ENCODE measurements around the gene NEU4. TPM values are rescaled to one million over a fixed set of nuclear protein-coding genes. Genes with fewer than 3 reads are reported as not detected.
A peak's percentile ranks its signal among the peaks of the same experiment; 100 is the strongest.
"Not testable (repeated sequence)": the region's sequence is repeated elsewhere in the genome, so short reads cannot be mapped to it uniquely, and the experiment has no call there.

NEU4 gene
- total and polyA plus RNA-seq, 5 experiments from 2014 or later: not detected

- POLR2A ChIA-PET: interaction anchor here (0.6 kb wide), 2 partner anchors 57 to 433 kb away, joined by 3 read pairs; no protein-coding TSS in a partner anchor
- H3K27ac Mint-ChIP-seq: peak overlapping the region in 1 of 10 donors; percentile 27
- no peaks in the 10 kb centered on the region for H3K36me3 Mint-ChIP-seq
- H3K9me3 Mint-ChIP-seq: peaks cover 0 to 16% (median 2%) of the 10 kb centered on the region in 9 donors
- peaks cover 0 to 4% (median 2%) of the 10 kb centered on the region in 4 donors for H3K4me1 Mint-ChIP-seq
- H3K27me3 Mint-ChIP-seq: peaks cover 0 to 6% (median 0%) of the 10 kb centered on the region in 5 donors
- H3K4me3 Mint-ChIP-seq: no peak overlapping the region
- ATAC-seq (no peak), DNase-seq (no peak)
Measured at GRCh38 chr2:241777686-241778627, 31.0 kb upstream of the NEU4 start.

DNA sequence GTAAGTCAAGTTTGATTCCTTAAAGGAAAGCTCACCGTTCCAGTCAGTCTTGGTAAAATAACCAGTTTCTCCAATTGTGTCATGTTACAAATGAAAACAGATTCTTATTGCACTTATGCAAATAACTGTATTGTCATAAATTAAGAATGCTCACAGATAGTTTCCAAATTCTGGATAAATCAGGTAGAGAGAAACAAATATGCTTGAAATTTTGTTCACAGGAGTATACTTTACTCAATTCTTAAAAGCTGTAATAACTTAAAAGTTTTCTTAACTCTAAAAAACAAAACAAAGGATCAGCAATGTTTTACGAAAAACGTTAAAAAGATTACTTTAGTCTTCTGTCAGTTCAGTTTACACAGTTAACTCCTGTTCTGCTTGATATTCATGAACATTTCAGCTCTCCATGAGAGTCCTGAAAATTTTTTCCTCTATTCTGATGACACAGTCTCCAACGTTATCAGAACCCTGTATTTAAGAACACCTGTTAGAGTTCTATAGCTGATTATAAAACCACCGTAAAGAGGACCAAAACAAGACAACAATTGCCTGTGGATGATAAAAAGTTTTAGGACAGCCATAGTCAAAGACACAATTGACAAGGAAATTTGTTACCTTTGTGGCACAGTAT lies 27.9 kb upstream of the NEU4 start:
- H3K36me3 Mint-ChIP-seq: no peaks in the 10 kb centered on the region
- H3K9me3 Mint-ChIP-seq: peaks cover 0 to 16% (median 2%) of the 10 kb centered on the region in 9 donors
- no peak overlapping the region for H3K4me3 Mint-ChIP-seq
- ATAC-seq (no peak), DNase-seq (no peak)
- peaks cover 0 to 3% (median 0%) of the 10 kb centered on the region in 5 donors for H3K27me3 Mint-ChIP-seq
- no peak overlapping the region for H3K27ac Mint-ChIP-seq
- peaks cover 0 to 1% (median 0%) of the 10 kb centered on the region in 4 donors for H3K4me1 Mint-ChIP-seq
- POLR2A ChIA-PET: no interaction called here

- ATAC-seq, H3K36me3 Mint-ChIP-seq, H3K4me1 Mint-ChIP-seq, H3K27ac Mint-ChIP-seq, POLR2A ChIA-PET, H3K4me3 Mint-ChIP-seq, DNase-seq, H3K27me3 Mint-ChIP-seq: not testable (repeated sequence)
- H3K9me3 Mint-ChIP-seq: peaks cover 0 to 16% (median 2%) of the 10 kb centered on the region in 9 donors
Measured at GRCh38 chr2:241782053-241782452, 26.9 kb upstream of the NEU4 start.

DNA sequence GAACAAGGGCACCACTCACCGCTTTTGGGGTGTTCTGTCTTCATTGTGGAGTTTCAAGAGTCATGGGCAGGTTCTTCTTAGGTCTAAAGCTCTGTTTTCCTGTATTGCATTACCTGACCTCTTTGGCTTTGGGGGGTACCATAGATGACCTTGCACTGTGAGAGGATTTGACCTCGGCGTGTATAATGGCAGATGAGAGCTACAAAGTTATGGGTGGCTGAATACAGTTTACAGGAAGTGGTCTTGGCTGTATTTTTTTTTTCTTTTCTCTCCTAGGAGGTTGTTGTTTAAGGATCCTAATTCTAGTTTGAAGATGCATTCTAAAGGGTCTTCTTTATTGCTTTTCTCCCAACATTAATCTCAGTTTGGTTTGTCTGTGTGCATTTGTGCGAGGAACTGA lies 20.9 kb upstream of the NEU4 start:
- POLR2A ChIA-PET: no interaction called here
- Mint-ChIP-seq H3K36me3 (no peaks in the 10 kb centered on the region), H3K4me1 (peaks cover 3 to 17% (median 13%) of the 10 kb centered on the region in 4 donors), H3K4me3 (no peak overlapping the region), H3K27me3 (no peaks in the 10 kb centered on the region), H3K9me3 (no peaks in the 10 kb centered on the region), H3K27ac (peak overlapping the region in 5 of 10 donors; percentile 0 to 51 (median 30))
- no peak for ATAC-seq
- no peak for DNase-seq

GRCh38 chr2:241788572-241788971 lies 20.4 kb upstream of the NEU4 start:
- peaks cover 3 to 17% (median 13%) of the 10 kb centered on the region in 4 donors for H3K4me1 Mint-ChIP-seq
- DNase-seq (no peak), ATAC-seq (peak in 1 of 2 donors; percentile 16)
- peak overlapping the region in 2 of 10 donors; percentile 30 to 51 for H3K27ac Mint-ChIP-seq
- H3K27me3 Mint-ChIP-seq: no peaks in the 10 kb centered on the region
- H3K36me3 Mint-ChIP-seq: no peaks in the 10 kb centered on the region
- peak overlapping the region in 1 of 10 donors; percentile 6 for H3K4me3 Mint-ChIP-seq
- POLR2A ChIA-PET: no interaction called here
- no peaks in the 10 kb centered on the region for H3K9me3 Mint-ChIP-seq

GRCh38 chr2:241791385-241791784 lies 17.6 kb upstream of the NEU4 start:
- H3K27me3 Mint-ChIP-seq, H3K4me3 Mint-ChIP-seq, DNase-seq, ATAC-seq, H3K27ac Mint-ChIP-seq, H3K36me3 Mint-ChIP-seq, H3K9me3 Mint-ChIP-seq: not testable (repeated sequence)
- POLR2A ChIA-PET: interaction anchor here (0.6 kb wide), 1 partner anchor 76 kb away, joined by 3 read pairs; no protein-coding TSS in a partner anchor
- peaks cover 3 to 17% (median 13%) of the 10 kb centered on the region in 4 donors for H3K4me1 Mint-ChIP-seq

DNA sequence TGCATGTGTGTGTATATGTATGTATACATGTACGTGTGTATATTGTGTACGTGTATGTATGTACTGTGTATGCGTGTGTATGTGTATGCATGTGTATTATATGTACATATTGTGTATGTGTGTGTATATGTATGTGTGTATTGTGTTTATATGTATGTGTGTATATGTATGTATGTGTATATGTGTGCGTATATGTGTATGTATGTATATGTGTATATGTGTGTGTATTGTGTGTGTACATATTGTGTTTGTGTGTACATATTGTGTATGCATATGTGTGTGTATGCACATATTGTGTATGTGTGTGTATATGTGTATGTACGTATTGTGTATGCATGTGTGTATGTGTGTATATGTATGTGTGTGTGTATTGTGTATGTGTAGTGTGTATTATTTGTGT lies 15.6 kb upstream of the NEU4 start:
- no peaks in the 10 kb centered on the region for H3K9me3 Mint-ChIP-seq
- H3K4me1 Mint-ChIP-seq: peaks cover 3 to 12% (median 7%) of the 10 kb centered on the region in 4 donors
- DNase-seq: no peak
- no peaks in the 10 kb centered on the region for H3K36me3 Mint-ChIP-seq
- no peak for ATAC-seq
- H3K27me3 Mint-ChIP-seq: peaks cover 0 to 3% (median 0%) of the 10 kb centered on the region in 5 donors
- no peak overlapping the region for H3K27ac Mint-ChIP-seq
- POLR2A ChIA-PET: no interaction called here
- H3K4me3 Mint-ChIP-seq: no peak overlapping the region

DNA sequence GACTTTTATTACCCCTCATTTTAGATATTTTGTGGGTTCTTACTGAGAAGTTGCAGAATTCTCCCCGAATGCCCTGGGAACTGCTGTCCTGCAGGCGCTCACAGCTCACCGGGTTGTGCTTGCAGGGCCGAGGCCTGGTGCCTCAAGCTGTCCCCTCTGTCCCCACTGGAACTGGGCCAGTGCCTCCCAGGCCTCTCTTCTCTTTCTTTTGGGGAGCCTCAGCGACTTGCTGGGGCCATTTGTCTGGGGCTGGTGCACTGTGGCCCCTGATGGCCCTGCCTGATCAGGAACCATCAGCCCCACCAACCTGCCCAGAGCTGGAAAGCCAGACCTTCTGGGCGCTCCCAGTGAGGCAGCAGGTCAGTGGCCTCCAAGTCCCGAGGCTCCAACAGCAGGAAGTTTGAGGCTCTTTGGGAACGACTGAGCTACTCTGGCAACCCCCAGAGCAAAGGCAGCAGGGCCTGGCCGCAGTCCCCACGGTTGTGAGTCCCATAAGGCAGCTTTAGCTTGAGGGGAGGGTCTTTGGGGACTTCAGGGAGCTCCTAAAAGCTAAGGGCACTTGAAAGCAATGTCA lies 14.7 kb upstream of the NEU4 start:
- no peak for DNase-seq
- Mint-ChIP-seq H3K9me3 (no peaks in the 10 kb centered on the region), H3K36me3 (no peaks in the 10 kb centered on the region), H3K4me1 (peaks cover 0 to 2% (median 0%) of the 10 kb centered on the region in 4 donors), H3K27ac (no peak overlapping the region), H3K4me3 (no peak overlapping the region), H3K27me3 (peaks cover 0 to 3% (median 0%) of the 10 kb centered on the region in 5 donors)
- POLR2A ChIA-PET: no interaction called here
- ATAC-seq: no peak

- H3K27ac Mint-ChIP-seq: peak overlapping the region in 1 of 10 donors; percentile 59
- ATAC-seq: no peak
- POLR2A ChIA-PET: no interaction called here
- no peaks in the 10 kb centered on the region for H3K36me3 Mint-ChIP-seq
- no peak for DNase-seq
- H3K9me3 Mint-ChIP-seq: no peaks in the 10 kb centered on the region
- H3K4me1 Mint-ChIP-seq: no peaks in the 10 kb centered on the region
- H3K27me3 Mint-ChIP-seq: peaks cover 0 to 3% (median 0%) of the 10 kb centered on the region in 5 donors
- H3K4me3 Mint-ChIP-seq: no peak overlapping the region
Measured at GRCh38 chr2:241795021-241795999, 13.7 kb upstream of the NEU4 start.

DNA sequence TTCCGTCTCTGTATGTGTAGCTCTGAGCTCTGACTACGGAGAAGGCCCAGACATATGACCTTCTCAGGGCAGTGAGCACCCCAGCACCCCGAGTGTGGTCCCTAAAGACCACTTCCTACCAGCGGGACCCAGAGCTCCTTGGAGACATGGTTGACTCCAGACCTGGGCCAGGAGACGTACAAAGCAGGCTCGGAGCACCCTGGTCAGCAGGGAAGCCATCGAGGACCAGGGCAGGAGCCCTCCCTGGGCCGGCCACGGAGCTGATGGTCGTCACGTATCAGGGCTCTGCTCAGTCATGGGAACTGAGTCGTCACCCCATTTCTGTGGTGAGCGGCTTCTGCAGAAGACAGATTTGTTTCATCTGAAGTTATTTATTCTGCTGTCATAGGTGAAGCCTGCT lies 12.8 kb upstream of the NEU4 start:
- ATAC-seq: no peak
- Mint-ChIP-seq H3K9me3 (no peaks in the 10 kb centered on the region), H3K4me3 (no peak overlapping the region), H3K4me1 (peaks cover 0 to under 1% (median 0%) of the 10 kb centered on the region in 4 donors), H3K27me3 (peaks cover 0 to 3% (median 0%) of the 10 kb centered on the region in 5 donors), H3K36me3 (no peaks in the 10 kb centered on the region), H3K27ac (no peak overlapping the region)
- POLR2A ChIA-PET: no interaction called here
- DNase-seq: no peak

DNA sequence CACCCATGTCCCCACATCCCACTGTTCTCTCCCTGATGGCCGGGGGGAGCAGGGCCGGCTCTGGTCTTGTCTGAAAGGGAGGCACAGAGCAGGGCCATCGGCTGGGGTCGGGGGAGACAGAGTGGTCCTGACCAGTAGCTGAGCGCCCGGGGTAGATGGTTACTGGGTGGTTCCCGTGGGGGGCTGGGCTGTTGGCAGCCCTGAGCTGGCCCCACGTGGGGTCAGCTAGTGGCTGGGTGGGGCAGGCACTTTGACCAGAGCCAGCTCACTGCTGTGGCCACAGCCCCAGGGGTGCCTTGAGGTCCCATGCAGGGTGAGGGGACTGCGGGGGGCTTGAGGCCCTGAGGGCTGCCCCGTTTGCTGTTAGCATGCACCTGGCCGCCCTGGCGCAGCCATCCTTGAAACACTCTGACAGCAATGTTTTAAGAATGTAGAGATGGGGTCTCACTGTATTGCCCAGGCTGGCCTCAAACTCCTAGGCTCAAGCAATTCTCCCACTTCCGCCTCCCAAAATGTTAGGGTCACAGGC lies 12.3 kb upstream of the NEU4 start:
- Mint-ChIP-seq H3K4me1 (peaks cover 0 to 2% (median 0%) of the 10 kb centered on the region in 4 donors), H3K27me3 (peaks cover 0 to 3% (median 0%) of the 10 kb centered on the region in 5 donors), H3K27ac (peak overlapping the region in 1 of 10 donors; percentile 21), H3K4me3 (no peak overlapping the region), H3K36me3 (no peaks in the 10 kb centered on the region), H3K9me3 (no peaks in the 10 kb centered on the region)
- ATAC-seq (no peak), DNase-seq (no peak)
- POLR2A ChIA-PET: no interaction called here
